A549 treated with AZD9567 at 1 μM for 4 hours (cell line): ENCODE data around the gene METAP2. TPM values are rescaled to one million over a fixed set of nuclear protein-coding genes. Genes with fewer than 3 reads are reported as not detected.

Experiments used
- total RNA-seq: library from RNA; stranded (reverse); fragments of 200-300 nt; extraction: Qiagen RNA extraction; gene quantifications from 5 replicates; pipeline ENCODE4 v1.2.3, GENCODE V29; 2022; ENCODE audit not compliant: insufficient read depth

The METAP2 gene
- total RNA-seq: 122 to 216 TPM (median 131 TPM) in 5 replicates

DNA sequence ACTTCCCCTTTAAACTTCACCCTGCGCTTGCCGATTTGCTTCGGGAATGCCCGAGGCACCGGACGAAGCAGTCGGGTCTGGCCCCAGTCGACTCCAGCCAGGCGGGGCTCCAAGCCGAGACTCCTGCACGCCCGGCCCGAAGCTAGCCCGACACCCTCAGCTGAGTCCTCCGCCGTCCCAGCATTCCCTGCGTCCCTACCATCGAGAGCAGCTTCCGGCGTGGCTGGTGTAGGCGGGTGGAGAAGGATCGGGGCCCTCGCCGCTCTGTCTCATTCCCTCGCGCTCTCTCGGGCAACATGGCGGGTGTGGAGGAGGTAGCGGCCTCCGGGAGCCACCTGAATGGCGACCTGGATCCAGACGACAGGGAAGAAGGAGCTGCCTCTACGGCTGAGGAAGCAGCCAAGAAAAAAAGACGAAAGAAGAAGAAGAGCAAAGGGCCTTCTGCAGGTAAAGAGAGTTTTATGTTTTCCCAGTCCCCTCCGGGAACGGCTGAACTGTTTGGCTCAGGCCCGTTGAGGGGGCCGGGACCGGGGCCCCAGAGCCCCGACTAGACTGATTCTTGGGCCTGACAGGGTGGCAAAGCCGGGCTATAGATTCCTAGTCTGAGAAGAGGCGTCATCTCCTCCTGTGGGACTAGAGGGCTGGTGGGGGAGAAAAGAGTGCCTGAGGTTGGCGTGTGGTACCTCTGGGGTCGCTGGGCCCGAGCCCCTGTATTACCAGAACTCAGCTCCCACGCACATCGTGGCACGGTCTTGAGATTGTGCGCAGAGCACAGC lies at the start of gene METAP2:
TSS of gene METAP2 (plus strand) at position 269 of the 776 bp plus-strand sequence. CDS start at position 297, 28 bp downstream.

DNA sequence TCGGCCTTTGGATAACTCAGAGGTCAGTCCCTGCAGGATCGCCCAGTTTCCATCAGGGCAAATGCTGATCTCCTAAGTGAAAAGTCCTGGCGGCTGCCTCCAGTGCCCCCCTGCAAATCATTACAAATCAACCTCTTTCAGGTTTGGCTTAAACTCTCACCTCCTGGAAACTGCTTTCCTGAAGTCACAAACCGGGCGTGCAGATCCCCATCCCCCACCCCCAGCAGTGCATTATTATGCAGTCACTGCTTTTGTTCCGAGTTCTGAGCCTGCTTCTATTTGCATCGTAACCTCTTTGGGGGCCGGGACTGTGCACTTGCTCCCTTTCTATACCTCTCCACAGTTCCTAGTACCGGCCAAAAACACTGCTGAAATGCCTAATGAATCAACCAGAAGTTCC lies 77.4 kb downstream of the METAP2 start, which contains the start of gene USP44:
TSS of gene USP44 (minus strand) at position 172 of the 400 bp plus-strand sequence. CDS start 17,220 bp downstream, outside the sequence.

Other genes starting within 250 kb of the METAP2 start
- 0.06 to 0.17 TPM (median 0.12 TPM) in 4 of 5 replicates, not detected in the other for gene USP44, start 77.3 kb downstream of the METAP2 start, total RNA-seq